NCI-H460 (cell line): ENCODE data around the gene COQ8A. TPM values are rescaled to one million over a fixed set of nuclear protein-coding genes. Genes with fewer than 3 reads are reported as not detected.

Experiments used
- DNase-seq: peaks from one replicate; pipeline ENCODE4 v3.0.0-alpha.2; 2016; ENCODE audit warnings: low read depth; ENCODE audit errors: extremely low read depth
- total RNA-seq: library from RNA; depleted of rRNA; stranded (reverse); fragments of >200 nt; shearing (Covaris generic); gene quantifications from 2 replicates; pipeline ENCODE4 v1.2.3, GENCODE V29; 2014

Gene COQ8A
- total RNA-seq, 1 experiment from 2014 or later, result 24.7 TPM

- DNase-seq, result no peak
Measured at GRCh38 chr1:226982451-226983177, 42.5 kb downstream of the COQ8A start.

DNA sequence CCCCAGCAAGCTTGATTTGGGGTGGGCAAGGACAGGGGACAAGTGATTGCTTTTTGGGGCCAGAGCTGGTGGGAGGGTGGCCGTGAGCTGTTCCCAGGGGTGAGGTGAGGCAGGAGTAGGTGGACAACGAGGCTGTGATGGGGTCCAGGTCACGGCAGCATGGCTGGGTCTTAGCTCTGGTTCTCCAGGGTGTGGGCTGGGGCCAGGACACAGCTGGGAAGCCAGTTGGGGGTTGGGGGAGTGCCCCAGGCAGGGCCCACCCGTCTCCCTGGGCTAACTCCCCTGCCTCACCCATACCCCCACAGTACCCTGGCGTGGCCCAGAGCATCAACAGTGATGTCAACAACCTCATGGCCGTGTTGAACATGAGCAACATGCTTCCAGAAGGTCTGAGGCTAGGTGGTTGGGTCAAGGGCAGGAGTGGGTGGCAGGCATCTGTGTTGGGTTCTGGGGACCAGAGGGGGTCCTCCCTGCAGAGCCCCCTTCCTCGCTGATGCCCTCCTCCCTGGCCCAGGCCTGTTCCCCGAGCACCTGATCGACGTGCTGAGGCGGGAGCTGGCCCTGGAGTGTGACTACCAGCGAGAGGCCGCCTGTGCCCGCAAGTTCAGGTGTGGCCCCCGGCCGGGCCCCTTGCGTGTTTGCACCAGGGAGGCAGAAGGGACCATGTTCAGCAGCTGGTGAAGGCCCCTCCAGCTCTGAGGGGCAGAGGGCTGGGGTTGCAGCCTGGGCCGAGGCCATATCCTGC, 43.3 kb downstream of the COQ8A start:
- no peak for DNase-seq

DNA sequence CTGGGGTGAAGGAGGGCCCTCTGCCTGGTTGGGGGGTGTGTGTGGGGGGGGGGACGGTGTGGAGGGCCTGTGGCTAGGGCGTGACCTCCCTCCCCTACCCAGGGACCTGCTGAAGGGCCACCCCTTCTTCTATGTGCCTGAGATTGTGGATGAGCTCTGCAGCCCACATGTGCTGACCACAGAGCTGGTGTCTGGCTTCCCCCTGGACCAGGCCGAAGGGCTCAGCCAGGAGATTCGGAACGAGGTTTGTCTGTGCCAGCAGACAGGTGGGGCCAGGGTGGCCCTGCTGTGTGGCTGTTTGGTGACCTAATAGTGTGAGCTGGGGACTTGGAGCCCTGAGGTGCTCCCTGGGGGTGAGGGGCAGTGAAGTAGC, 43.9 kb downstream of the COQ8A start:
- DNase-seq, result no peak

GRCh38 chr1:226984521-226985238, 44.6 kb downstream of the COQ8A start:
- no peak for DNase-seq

- DNase-seq, result no peak
Measured at GRCh38 chr1:226985239-226985838, 45.2 kb downstream of the COQ8A start.

- no peak for DNase-seq
Measured at GRCh38 chr1:226985839-226986463, 45.9 kb downstream of the COQ8A start.

- DNase-seq, result no peak
Measured at GRCh38 chr1:226986496-226987178, 46.5 kb downstream of the COQ8A start.

DNA sequence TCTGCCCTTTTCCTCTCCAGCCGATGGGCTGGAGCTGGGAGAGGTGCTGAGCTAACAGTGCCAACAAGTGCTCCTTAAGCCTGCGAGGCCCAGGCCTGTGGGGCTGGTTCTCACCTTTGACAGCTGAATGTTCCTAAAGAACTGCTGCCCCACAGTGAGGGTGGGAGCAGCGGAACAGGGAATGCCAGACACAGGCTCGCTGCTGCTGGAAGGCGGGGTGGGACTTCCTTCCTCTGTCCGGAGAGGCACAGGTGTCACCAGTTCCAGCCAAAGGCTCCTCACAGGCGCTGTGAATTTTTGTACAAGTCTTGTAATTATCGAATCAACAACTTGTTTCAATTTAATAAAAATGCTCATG, 47.1 kb downstream of the COQ8A start:
- no peak for DNase-seq

GRCh38 chr1:226987623-226988333, 47.7 kb downstream of the COQ8A start:
- DNase-seq, result no peak

DNA sequence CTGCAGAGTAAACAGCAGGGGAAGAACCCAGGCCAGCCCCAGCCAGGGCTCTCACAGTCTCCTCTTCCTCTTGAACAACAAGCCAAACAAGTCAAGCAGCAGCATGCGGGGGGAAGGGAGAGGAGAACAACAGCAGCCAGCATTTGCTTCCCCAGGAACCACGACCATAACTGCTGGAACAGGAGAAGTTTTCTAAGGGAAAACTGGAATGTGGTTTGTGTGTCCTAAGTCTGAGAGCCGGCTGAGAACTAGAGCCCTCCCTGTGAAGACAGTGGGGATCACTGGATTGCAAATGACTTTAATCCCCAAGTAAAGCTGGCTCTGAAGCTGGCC, 48.2 kb downstream of the COQ8A start:
- DNase-seq, result no peak

- no peak for DNase-seq
Measured at GRCh38 chr1:226989085-226989920, 49.2 kb downstream of the COQ8A start.

DNA sequence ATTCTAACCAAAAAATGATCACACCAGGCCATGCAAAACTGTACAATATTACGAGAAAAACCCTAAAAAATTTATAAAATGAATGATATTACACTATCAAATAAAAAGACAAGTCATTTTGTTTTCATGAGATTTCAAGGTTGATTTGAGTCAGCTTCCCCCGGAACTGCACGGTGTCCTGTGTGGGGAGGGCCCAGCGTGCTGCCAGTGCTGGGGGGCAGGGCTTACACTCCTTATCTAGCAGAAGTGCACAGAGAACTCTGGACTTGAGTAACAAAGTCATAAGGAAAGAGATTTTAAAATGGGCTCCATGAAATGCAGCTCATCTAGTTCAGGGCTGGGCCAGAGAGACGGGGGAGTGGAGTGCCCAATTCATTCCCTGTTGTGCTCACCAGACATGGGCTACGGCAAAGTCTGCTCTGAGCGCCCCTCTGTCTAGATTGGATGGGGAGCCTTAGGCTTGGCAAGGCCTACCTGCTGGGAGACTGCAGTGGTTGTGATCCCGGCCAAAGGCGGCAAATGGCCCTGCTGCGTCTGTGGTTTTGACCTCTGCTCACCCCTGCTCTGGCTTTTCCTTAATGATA, 50.1 kb downstream of the COQ8A start:
- DNase-seq, result no peak

DNA sequence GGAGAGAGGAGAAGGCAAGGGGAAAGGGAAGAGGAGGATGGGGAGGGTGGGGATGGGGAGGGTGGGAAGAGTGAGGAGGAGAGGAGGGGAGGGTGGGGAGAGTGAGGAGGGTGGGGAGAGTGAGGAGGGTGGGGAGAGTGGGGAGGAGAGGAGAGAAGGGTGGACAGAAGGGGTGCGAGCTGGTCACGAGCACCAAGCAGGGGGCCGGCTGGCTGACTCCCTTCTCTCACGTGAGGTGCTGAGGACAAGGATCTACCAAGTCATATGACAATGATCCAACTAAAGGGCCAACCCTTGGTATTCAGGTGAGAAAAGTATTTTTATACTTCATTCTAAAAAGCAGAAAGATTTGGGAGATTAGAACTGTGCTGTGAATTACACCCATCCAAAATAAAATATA, 51.8 kb downstream of the COQ8A start:
- DNase-seq, result no peak

DNA sequence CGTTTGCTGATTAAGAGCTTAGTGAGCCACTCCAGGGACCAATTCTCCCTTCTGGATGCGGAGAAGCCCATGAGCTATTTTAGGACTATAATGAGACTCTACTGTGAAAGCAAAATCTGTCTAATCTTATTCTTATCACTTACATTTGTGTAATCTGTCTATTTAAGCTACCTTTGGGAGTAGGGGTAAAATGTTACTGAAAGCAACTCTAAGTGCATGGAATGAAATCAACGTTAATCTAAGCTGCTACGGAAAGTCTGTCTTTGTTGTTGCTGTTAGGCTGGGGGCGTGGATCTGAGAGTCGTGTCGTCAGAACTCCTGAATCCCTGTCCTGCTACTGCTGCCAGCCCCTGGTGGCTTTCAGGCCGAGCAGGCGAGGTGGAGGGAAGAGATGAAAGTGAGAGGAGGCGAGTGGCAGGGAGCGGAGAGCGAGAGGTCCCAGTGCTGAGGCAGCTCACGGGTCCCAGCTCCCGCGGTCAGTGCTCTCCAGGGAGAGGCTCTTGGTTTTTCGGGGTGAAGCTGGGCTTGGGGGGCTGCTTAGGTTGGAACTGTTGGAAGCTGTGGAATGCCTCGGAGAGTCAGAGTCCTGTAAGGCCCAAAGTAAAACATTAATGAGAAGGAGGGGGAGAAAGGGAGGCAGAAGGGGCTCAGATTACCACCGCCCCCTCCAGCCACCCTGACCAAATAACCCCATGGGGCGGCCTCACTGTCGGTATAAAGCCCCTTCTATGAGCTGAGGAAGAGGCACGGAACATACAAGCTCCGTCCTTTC, 53.9 kb downstream of the COQ8A start:
- no peak for DNase-seq

- no peak for DNase-seq
Measured at GRCh38 chr1:226994586-226995364, 54.7 kb downstream of the COQ8A start.

DNA sequence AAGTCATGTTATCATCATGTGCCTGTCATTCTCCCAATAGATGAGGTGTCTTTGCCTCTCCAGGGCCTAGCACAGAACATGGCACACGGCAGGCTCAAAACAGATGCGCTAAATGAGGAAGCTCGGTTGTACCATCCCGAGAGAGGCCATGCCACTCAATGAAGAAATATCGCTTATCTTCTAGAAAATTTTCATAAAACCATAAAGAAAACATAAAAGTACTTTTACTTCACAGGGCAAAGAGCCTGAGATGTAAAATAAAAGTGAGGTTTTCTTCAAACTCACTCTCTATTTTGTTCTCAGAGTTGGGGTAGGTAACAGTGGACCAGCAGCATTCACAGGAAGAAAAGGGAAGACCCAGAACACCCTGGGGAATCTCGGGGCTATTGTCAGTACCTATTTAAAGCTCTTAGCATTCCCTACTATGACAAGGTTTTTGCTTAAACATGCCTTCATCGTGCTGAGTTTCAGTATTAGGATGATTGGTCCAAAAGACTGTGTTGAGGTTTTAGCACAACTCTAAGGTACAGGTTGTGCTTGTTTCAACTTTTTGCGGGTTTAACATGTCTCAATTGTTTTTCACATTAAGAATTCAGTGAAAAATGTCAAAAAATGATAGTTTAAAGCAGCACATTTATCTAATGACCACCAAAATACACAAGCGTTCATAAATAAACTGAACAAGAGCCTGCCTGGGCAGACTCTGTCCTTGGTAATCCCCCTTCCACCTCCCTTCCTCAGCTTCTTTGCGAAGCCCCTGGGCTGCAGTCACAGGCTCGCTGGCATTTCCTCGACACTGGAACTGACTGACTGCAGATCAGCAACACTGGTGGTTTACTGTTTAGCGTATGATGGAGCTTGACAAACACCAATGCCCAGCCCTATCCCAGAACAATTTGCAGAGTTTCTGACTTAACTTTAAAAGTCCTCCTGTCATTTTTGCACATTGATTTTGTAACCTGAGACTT, 55.6 kb downstream of the COQ8A start:
- DNase-seq, result no peak
